Measurements from ENCODE around the gene RPUSD1.
A peak's percentile ranks its signal among the peaks of the same experiment; 100 is the strongest.
"Not testable (repeated sequence)": the region's sequence is repeated elsewhere in the genome, so short reads cannot be mapped to it uniquely, and the experiment has no call there.

The RPUSD1 gene

DNA sequence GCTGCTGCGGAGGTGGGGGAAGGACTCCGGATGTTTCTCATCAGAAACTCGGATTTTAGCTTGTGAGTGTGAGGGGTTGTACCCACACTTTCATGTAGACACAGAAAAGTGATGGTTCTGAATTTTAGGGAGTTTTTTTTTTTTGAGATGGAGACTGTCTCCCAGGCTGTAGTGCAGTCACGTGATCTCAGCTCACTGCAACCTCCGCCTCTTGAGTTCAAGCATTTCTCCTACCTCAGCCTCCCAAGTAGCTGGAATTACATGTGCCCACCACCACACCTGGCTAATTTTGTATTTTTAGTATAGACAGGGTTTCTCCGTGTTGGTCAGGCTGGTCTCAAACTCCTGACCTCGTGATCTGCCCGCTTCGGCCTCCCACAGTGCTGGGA is 34.7 kb upstream of the RPUSD1 start:
- H3K27me3 Mint-ChIP-seq, result peaks cover 44% of the 10 kb centered on the region
- H3K36me3 Mint-ChIP-seq, result no peaks in the 10 kb centered on the region
- ATAC-seq, result no peak
- H3K27ac Mint-ChIP-seq, result no peak overlapping the region
- peaks cover 10% of the 10 kb centered on the region for H3K4me1 Mint-ChIP-seq
- no peak overlapping the region for H3K4me3 Mint-ChIP-seq
- no peaks in the 10 kb centered on the region for H3K9me3 Mint-ChIP-seq

DNA sequence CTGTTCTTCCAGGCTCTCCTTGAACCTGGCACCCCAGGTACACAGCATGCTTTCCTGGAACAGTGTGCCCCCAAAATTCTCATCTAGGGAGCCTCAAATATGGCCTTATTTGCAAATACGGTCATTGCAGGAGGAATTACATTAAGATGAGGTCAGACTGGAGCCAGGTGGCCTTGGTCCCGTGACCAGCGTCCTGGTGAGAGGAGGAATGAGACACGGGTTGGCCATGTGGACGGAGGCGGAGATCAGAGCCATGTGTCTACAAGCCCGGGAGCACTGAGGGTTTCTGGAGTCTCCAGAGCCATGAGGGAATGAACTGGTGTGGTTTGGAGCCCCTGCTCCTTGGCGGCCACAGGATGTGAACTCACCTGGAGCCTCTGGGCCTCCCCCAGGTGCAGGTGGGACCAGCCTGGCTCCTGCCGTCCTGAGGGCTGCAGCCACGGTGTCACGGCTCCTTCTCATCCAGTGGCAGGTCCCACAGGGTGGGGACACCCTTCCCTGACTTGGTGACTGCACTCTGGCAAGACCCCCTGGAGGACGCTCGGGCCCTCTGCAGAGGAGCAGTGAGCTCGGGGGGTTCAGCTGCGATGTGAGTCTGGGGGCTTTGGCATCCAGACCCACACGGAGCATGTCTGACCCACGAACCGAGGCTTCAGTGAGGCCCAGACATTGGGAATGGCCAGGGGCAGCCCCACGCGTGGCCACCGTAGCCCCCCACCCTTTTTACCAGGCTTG is 34.2 kb upstream of the RPUSD1 start:
- Mint-ChIP-seq H3K27me3 (peaks cover 39% of the 10 kb centered on the region), H3K4me3 (no peak overlapping the region), H3K36me3 (no peaks in the 10 kb centered on the region), H3K4me1 (peaks cover 10% of the 10 kb centered on the region), H3K9me3 (no peaks in the 10 kb centered on the region), H3K27ac (no peak overlapping the region)
- no peak for ATAC-seq

DNA sequence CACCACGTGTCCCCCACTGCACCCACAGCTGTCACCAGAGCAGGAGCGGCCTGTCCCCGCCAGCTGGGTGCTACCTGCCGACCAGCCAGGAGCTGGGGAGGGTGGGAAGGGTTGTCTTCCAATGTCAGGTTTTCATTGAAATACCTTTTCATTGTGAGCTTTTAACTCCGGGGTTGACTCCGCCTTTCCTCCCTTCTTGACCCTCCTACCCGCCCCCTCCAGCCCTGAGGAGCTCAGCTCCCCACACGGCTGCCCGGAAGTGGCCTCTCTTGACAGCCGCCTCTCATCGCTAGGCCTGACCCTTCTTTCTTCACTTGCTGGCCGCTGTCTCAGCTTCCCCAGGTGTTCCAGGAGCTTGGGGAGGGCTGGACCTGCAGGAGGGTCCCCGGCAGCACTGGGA is 33.6 kb upstream of the RPUSD1 start:
- Mint-ChIP-seq H3K27me3 (peaks cover 35% of the 10 kb centered on the region), H3K4me3 (no peak overlapping the region), H3K27ac (no peak overlapping the region)

GRCh38 chr16:820748-821147 is 32.6 kb upstream of the RPUSD1 start:
- no peaks in the 10 kb centered on the region for H3K9me3 Mint-ChIP-seq
- no peak for ATAC-seq
- no peak overlapping the region for H3K4me3 Mint-ChIP-seq
- no peaks in the 10 kb centered on the region for H3K36me3 Mint-ChIP-seq
- H3K27ac Mint-ChIP-seq, result no peak overlapping the region
- H3K4me1 Mint-ChIP-seq, result peaks cover 10% of the 10 kb centered on the region
- H3K27me3 Mint-ChIP-seq, result peaks cover 31% of the 10 kb centered on the region

More for the DNA sequence above, 33.6 kb upstream of the RPUSD1 start:
- Mint-ChIP-seq H3K36me3 (no peaks in the 10 kb centered on the region), H3K9me3 (no peaks in the 10 kb centered on the region), H3K4me1 (peaks cover 10% of the 10 kb centered on the region)
- no peak for ATAC-seq

DNA sequence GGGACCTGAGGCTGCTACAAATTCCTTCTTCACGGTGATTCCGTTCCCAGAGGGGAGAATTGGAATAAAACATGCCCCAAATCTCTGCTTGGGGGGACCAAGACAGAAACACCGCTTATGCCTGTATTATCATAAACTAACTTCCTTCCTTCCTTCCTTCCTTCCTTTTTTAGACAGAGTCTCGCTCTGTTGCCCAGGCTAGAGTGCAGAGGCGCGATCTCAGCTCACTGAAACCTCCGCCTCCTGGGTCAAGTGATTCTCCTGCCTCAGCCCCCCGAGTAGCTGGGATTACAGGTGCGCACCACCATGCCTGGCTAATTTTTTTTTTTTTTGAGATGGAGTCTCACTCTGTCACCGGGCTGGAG is 31.8 kb upstream of the RPUSD1 start:
- not testable (repeated sequence) for H3K27ac Mint-ChIP-seq, H3K36me3 Mint-ChIP-seq, H3K9me3 Mint-ChIP-seq, H3K4me3 Mint-ChIP-seq, ATAC-seq
- Mint-ChIP-seq H3K27me3 (peaks cover 27% of the 10 kb centered on the region), H3K4me1 (peaks cover 10% of the 10 kb centered on the region)

DNA sequence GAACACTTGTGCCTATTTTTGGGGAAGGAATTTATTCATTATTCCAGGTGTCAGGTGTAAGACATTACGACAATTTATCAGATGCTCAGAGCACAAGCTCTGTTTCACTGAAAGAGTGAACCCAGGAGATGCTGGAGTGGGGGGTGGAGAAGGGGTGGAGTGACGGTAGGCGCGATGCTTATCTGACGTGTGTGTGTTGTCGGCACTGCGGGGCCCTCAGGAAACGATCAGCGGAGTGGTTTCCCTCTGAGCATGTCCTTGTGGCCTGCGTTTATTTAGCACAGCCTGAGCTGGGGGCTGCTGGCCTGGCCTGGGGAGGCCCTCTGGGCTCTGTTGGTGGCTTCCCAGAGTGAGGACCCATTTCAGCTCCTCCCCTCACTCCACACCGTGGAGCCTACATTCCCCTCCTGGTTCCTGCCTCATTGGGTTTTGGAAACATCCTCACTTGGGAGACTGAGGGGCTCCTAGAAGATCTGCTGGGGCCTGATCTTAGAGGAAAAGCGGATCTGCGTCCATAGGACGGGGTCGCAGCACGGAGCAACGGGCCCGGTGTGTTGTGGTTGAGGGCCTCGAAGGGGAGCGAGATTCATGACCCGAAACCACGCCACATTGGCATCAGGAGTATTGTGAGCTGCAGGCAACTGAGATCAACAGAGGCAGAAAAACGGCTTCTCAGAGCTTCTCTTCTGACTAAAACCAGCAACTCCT is 31.3 kb upstream of the RPUSD1 start:
- Mint-ChIP-seq H3K36me3 (no peaks in the 10 kb centered on the region), H3K27me3 (peaks cover 27% of the 10 kb centered on the region), H3K27ac (no peak overlapping the region), H3K4me3 (no peak overlapping the region), H3K4me1 (peaks cover 10% of the 10 kb centered on the region), H3K9me3 (no peaks in the 10 kb centered on the region)
- no peak for ATAC-seq

DNA sequence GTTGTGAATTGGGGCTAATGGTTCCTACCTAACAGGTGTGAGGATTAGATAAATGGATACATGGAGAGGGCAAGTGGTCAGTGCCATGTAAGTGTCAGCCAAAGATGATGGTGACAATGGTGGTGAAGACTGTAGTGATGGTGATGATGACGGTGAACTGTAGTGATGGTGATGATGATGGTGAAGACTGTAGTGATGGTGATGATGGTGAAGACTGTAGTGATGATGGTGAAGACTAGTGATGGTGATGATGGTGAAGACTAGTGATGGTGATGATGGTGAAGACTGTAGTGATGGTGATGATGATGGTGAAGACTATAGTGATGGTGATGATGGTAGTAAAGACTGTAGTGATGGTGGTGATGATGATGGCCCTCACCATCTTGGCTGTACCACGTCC is 30.4 kb upstream of the RPUSD1 start:
- H3K27ac Mint-ChIP-seq, result no peak overlapping the region
- no peak for ATAC-seq
- no peaks in the 10 kb centered on the region for H3K9me3 Mint-ChIP-seq
- H3K36me3 Mint-ChIP-seq, result no peaks in the 10 kb centered on the region
- H3K4me1 Mint-ChIP-seq, result peaks cover 10% of the 10 kb centered on the region
- peaks cover 21% of the 10 kb centered on the region for H3K27me3 Mint-ChIP-seq
- no peak overlapping the region for H3K4me3 Mint-ChIP-seq

DNA sequence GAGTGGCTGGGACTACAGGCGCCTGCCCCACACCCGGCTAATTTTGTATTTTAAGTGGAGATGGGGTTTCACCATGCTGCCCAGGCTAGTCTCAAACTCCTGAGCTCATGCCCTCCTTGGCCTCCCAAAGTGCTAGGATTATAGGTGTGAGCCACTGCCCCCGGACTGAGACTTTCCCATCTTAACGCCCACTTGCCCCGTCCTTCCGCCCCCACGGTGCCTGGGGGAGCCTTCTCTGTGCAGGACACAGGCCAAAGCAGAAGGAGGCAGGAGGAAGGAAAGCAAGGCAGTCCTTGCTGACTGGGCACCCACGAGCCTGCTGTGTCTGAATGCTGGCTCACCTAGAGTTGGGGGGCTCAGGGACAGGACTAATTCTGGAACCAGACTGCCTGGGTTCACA is 30.0 kb upstream of the RPUSD1 start:
- Mint-ChIP-seq H3K27ac (no peak overlapping the region), H3K27me3 (peaks cover 21% of the 10 kb centered on the region), H3K4me3 (no peak overlapping the region), H3K9me3 (no peaks in the 10 kb centered on the region), H3K4me1 (peaks cover 10% of the 10 kb centered on the region), H3K36me3 (no peaks in the 10 kb centered on the region)
- ATAC-seq, result no peak

GRCh38 chr16:817001-817906 is 29.1 kb upstream of the RPUSD1 start:
- H3K27me3 Mint-ChIP-seq, result peaks cover 23% of the 10 kb centered on the region
- no peak overlapping the region for H3K27ac Mint-ChIP-seq
- ATAC-seq, result no peak
- H3K4me1 Mint-ChIP-seq, result peaks cover 10% of the 10 kb centered on the region
- peaks cover 2% of the 10 kb centered on the region for H3K36me3 Mint-ChIP-seq
- H3K4me3 Mint-ChIP-seq, result no peak overlapping the region
- H3K9me3 Mint-ChIP-seq, result peaks cover under 1% of the 10 kb centered on the region

DNA sequence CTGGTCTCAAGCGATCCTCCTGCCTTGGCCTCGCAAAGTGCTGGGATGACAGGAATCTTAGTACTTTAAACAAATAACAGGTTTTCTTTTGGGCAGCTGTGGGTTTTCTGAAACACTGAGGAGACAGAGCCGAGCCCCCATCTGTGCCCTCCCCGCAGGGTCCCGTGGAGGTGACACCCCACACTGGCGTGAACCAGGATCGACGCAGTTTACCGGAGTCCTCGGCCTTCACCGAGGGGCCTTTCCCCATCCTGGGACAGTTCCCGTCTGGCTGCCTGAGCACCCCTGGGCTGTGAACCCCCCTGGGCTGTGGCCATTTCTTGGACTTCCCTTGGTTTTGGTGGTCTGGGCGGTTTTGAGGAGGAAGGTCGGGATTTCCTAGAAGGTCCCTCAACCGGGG is 27.7 kb upstream of the RPUSD1 start:
- peaks cover 6% of the 10 kb centered on the region for H3K36me3 Mint-ChIP-seq
- H3K27ac Mint-ChIP-seq, result no peak overlapping the region
- H3K4me1 Mint-ChIP-seq, result peaks cover 13% of the 10 kb centered on the region
- peaks cover 30% of the 10 kb centered on the region for H3K27me3 Mint-ChIP-seq
- peaks cover 3% of the 10 kb centered on the region for H3K9me3 Mint-ChIP-seq
- H3K4me3 Mint-ChIP-seq, result no peak overlapping the region
- no peak for ATAC-seq

GRCh38 chr16:814974-815373 is 26.8 kb upstream of the RPUSD1 start:
- Mint-ChIP-seq H3K9me3 (peaks cover 3% of the 10 kb centered on the region), H3K4me3 (no peak overlapping the region), H3K36me3 (peaks cover 6% of the 10 kb centered on the region), H3K27me3 (peaks cover 38% of the 10 kb centered on the region), H3K4me1 (peaks cover 12% of the 10 kb centered on the region), H3K27ac (no peak overlapping the region)
- no peak for ATAC-seq

DNA sequence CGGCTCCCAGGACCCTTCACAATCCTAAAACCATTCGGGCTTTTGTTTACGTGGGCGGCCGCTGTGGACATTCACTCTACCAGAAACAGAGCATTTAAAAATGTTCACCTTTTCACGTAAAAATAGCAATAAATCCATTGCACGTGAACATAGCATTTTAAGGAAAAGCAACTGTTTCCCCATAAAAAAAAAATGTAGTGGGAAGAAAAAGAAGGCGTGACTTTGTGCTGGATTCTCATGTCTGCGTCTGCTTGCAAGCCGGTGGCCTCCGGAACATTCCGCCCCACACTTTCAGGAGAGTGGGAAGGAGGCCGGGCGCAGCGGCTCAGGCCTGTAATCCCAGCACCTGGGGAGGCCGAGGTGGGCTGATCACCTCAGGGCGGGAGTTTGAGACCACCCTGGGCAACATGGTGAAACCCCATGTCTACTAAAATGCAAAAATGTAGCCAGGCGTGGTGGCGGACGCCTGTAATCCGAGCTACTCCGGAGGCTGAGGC is 25.8 kb upstream of the RPUSD1 start:
- Mint-ChIP-seq H3K9me3 (peaks cover 3% of the 10 kb centered on the region), H3K27me3 (peaks cover 49% of the 10 kb centered on the region), H3K36me3 (peaks cover 6% of the 10 kb centered on the region), H3K4me3 (no peak overlapping the region), H3K27ac (no peak overlapping the region), H3K4me1 (peaks cover 6% of the 10 kb centered on the region)
- ATAC-seq, result no peak

DNA sequence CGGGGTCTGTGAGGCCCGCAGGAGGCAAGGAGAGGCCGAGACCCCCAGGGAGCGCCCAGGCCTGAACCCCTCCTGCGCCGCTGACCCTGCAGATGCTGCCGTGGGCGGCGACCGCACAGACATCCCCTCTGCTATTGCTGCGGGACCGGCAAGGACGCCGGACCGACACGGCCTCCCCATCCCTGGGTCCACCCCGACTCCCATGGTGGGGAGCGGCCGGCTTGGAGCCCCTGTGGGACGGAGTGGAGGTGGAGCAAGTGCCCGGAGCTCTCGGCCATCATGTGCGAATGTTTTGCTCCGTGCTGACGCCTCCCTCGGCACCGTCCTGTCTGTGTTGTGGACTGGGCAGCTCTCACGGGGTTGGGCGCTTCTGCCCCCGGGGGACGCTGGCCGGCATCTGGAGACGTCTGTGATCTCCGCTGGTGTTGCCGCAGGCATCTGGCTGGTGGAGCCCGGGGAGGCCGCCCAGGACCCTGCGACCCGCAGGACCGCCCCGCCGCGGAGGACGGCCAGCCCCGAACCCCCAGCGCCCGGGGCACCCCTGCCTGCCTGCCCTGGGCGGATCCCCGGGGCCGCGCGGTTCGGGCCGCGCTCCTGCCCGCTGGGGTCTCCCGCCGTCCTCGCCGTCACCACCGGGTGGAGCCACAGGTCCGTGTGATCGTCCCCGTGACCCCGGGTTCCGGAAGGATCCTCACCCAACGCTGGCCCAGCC is 25.2 kb upstream of the RPUSD1 start:
- peak; percentile 74 for ATAC-seq
- Mint-ChIP-seq H3K4me1 (peaks cover 8% of the 10 kb centered on the region), H3K4me3 (peak overlapping the region; percentile 35), H3K27me3 (peaks cover 55% of the 10 kb centered on the region), H3K9me3 (peaks cover 3% of the 10 kb centered on the region), H3K27ac (no peak overlapping the region), H3K36me3 (peaks cover 6% of the 10 kb centered on the region)

- H3K27ac Mint-ChIP-seq, result peak overlapping the region; percentile 91
- peaks cover 3% of the 10 kb centered on the region for H3K9me3 Mint-ChIP-seq
- peaks cover 63% of the 10 kb centered on the region for H3K27me3 Mint-ChIP-seq
- peak overlapping the region; percentile 89 for H3K4me3 Mint-ChIP-seq
- H3K36me3 Mint-ChIP-seq, result peaks cover 6% of the 10 kb centered on the region
- ATAC-seq, result no peak
- peaks cover 16% of the 10 kb centered on the region for H3K4me1 Mint-ChIP-seq
These were observed 19.9 kb upstream of the RPUSD1 start for GRCh38 chr16:808085-808386.

Measured in stimulated activated memory B cell treated with anti-CD40 and anti-IgM and Interleukin-4, amounts not matched to agents 10 μg/mL and 1 μg/mL and 100 μg/mL, for 72 hours (primary cell).